ENCODE measurements around the gene SLC22A23.

The SLC22A23 gene

DNA sequence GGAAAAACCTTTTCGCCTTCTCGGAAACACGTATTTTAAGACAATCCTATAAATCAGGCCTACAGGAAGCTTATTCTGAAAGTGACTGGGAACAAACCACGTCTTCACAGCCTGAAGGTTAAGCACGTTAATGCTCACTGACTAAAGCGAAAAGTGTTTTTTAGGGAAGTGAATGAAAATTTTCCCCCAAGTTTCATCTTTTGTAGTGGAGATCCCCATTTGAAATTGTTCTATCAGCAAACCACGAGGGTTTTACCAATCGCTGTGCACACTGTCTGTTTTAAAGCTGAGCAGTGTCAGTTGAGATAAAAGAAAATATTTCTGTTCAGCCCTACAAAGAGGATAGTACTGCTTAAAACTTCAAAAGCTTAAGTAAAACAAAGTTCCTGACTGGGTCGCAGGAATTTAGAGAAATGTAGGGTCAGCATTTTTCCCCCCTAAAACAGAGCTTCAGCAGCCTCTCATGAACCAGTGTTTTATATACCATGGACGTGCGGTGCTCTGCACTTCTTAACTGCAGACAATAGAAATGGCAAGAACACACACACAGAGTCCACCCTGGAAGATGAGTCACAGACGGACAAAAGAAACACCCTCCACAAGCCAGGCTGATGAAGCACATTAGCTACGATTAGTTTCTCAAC, 34.9 kb downstream of the SLC22A23 start:
- DNase-seq, result no peak

DNA sequence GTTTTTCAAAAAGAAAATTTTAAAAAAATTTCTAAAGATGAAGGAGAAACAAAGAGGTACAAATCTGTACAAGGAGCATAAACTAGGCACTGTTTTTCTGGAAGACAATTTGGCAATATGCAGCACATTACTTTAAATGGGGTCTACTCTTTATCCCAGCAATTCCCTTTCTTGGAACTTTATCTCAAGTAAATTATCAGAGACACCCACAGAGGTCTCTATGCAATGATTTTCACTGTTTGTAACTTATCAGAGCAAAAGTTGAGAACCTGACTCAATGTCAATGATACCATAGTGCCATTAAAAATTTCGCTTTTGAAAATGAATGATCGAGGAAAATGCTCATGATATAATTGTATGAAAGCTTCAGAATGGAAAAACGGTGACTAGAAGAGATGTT, 35.7 kb downstream of the SLC22A23 start:
- no peak for DNase-seq

DNA sequence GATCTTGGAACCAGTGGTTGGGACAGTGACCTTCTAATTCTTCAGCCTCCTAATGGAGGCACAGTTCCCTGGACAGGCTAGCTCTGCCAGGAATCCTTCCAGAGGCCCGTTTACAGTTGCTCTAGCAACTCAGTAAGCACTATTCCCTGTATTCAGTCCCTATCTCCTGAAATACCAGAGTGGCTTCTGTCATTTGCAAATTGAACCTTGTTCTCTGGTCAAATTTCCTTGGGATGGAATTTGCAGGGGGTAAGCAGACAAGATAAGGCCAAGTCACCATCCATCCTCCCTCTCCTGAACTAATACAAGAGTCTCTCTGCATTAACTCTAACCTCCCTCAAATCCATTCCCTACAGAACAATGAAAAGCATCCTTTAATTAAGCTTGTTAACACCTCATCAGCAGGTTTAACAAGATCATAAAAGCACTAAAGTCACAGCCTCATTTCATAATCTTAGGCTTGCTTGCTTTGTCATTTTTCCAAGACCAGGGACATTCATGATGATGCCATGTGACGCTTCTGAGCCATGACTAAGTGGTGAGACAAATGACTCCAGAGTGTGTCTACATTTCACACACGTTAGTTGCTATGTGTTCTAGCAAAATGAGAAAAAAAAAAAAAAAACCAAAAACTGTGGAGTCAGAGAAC, 37.1 kb downstream of the SLC22A23 start:
- DNase-seq, result peak; percentile 5

DNA sequence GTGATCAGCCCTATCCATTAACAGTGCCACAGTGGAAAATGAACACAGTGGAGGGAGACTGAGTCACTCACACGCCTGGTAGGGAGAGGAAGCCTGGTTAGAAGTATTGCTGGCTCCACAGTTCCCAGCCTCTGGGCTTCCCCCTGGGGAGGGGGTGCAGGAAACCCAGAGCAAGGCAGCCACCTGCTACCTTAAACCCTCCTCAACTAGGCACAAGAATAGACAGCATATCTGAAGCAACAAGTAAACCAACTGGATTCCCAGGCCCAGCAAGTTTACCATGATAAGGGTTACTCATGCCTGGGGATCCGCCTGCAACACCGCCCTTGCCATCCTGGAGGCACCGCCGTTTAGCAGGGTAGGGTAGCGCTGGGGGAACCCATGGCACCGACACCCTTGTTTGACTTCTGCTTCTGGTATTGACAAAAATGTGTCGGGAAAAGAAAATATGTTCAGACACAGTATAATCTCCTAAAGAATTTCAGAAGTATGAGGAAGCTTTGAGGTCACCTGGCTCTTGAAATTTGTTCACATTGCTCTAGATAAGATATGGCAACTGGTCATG, 38.3 kb downstream of the SLC22A23 start:
- no peak for DNase-seq

GRCh38 chr6:3417473-3417872, 39.4 kb downstream of the SLC22A23 start:
- no peak for DNase-seq

DNA sequence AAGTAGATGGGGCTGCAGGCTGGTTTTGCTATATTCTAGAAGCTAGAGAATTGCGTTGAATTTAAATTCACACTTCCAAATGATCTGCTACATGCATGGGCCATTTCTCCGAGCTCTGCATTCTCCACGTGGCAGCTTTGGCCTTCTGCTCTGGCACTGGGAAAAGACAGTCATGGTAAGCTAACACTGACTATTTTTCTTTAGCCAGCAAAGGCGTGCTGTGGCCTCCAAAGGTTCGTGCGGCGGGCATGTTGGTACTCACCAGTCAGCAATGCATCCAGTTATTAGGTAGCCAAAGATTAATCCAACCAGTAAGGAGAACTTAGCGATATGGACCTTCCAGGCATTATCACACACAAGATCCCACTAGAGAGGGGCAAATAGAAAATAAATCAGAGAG, 41.4 kb downstream of the SLC22A23 start:
- DNase-seq, result no peak

DNA sequence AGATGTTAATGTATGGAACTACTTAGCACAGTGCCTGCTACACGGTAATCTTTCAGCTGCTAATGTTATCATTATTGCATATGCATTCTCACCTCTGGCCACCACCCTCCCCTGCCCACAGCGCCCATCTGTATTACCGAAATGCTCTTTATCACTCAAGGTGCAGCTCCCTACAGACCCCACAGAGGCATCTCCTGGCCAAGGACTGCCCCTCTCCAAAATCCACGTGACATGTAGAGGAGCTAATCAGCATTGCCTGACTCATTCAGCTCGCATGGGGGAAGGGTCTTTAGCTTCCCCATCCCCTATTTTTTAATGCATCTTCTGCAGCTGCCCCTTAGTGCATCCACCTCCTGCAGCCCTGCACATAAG, 41.8 kb downstream of the SLC22A23 start:
- no peak for DNase-seq

GRCh38 chr6:3414327-3415081, 42.3 kb downstream of the SLC22A23 start:
- no peak for DNase-seq

- no peak for DNase-seq
Observed at GRCh38 chr6:3413592-3413991, 43.3 kb downstream of the SLC22A23 start.

DNA sequence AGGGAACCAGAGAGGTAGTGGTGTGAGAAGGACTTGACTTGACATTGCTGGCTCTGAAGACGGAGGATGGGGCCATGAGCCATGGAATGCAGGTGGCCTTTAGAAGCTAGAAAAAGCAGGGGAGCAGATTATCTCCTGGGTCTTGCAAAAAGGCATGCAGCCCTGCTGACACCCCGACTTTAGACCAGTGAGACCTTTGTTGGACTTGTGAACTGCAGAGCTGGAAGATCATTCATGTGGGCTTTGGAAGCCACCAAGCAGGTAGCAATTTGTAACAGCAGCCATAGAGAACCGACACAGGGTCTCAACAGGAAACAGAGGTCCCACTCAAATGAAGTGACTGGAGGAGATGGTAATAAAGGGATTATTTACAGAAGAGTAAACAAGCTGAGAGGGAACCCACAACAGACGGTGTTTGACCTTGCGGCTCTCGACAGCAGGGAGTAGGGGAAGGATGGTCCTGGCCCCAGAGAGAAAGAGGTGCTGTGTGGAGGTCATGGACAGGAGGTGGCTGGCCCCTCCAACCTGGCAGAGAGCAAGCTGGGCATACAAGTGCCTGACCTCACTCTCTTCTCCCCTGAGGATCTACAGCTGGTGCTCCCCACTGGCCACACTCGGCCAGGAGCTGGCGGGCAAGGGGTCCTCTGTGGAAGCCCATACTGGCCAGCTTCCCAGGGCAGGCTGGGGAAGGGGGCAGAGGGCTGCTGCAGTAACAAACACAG, 43.9 kb downstream of the SLC22A23 start:
- DNase-seq, result no peak

GRCh38 chr6:3411967-3412778, 44.7 kb downstream of the SLC22A23 start:
- no peak for DNase-seq

DNA sequence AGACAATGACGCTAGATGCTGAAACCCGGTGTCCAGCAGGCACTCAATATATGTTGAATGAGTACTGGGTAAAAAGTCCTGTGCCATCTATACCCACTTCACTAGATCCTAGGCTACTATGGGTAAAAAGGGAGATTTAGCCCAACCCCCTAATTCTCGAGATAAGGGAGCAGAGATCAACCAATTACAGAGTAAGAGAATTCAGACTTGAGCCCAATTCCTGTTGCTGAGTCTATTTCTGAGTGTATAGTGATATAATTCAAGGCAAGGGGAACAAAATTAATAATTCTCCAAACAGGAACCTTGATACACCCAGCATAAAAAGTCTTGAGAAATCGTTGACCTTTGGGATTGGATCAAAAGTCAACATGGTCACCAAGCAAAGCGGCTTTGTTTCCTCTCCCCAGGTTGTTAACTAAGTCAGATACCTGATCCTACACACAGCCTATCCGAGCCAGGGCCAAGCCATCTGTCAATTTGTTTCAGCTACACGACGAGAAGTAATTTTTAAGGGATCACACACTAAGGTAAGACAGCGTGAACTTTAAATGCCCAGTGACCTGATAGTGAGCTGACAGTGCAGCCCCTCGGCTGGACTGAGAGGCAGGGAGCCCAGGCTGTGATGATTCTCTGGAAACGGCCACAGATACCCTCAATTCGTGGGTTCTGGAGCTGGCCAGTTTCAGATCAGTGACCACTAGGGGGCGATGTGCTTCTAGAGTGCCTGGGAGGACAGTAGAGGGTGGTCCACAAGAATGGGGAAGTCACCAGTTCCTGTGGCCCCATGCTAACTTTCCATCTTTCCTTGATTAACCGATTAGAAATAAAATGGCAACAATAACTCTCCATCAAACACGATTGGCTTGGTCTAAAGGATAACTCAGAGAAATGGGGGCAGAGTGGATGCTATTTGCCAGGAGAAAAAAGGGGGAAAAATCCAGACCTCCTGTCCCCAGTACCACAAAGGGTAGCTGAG, 46.2 kb downstream of the SLC22A23 start:
- peak; percentile 30 for DNase-seq

- DNase-seq, result no peak
Observed at GRCh38 chr6:3409699-3410384, 47.0 kb downstream of the SLC22A23 start.

DNA sequence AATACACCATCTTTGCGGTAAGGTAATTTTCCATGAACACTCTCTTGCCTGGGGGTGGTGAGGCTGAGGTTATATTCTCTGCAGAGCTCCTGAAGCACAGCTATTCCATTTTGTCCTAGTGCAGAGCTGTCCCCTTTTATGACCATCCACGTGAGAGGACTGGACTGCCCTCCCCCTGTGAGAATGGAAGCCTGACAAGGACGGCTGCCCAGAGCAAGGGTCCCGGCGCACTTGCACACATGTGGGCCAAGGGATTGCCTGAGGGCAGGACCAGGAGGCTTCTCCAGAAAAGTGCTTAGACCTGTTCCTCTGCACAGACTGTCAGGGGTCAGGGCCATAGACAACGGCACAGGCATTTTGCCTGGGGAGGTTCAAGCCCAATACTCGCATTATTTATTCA, 48.2 kb downstream of the SLC22A23 start:
- DNase-seq, result no peak

DNA sequence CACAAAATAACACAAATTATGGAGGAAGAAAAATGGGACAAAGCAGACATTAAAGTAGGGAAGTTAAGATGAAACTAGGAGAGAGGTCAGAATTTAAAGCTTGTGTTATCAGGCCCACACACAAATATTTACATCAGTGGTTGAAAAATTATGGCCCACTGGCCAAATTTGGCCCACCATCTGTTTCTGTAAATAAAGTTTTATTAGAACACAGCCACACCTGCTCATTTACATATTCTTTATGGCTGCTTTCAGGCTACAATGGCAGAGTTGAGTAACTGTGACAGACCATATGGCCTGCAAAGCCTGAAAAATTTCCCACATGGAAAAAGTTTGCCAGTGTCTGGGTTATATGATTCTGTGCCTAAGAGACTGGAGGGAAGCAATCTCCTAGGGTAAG, 49.0 kb downstream of the SLC22A23 start:
- no peak for DNase-seq

- DNase-seq, result no peak
Observed at GRCh38 chr6:3406891-3407809, 49.7 kb downstream of the SLC22A23 start.

GRCh38 chr6:3406362-3406821, 50.5 kb downstream of the SLC22A23 start:
- DNase-seq, result no peak

GRCh38 chr6:3405679-3406078, 51.2 kb downstream of the SLC22A23 start:
- DNase-seq, result no peak

- DNase-seq, result no peak
Observed at GRCh38 chr6:3405182-3405518, 51.7 kb downstream of the SLC22A23 start.

Data from NCI-H774 (cell line).